Measurements from ENCODE around the gene GTF2F1.

The GTF2F1 gene

DNA sequence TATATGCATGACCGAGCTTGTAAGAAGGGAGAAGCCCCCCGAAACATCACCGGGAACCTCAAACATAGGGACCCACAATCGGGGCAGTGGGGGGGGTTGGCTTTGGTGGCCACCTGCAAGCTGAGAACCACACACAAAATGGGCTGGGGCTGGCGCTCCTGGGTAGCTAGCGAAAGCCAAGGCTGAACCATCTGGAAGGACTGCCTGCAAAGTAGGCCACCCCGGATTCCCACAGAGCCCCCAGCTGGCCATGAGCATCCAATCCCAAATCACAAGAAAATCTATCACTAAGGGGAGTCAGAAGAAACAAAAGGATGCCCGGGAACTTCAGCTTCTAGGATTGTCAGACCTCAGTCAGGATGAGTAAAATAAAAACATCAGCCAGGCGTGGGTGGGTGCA is 14.5 kb downstream of the GTF2F1 start:
- no peak overlapping the region for H3K9ac ChIP-seq (ENCODE audit: low read length)
- H4K20me1 ChIP-seq (ENCODE audit: insufficient read depth, low read length): no peaks in the 10 kb centered on the region

GRCh38 chr19:6378041-6378440 is 14.9 kb downstream of the GTF2F1 start:
- Histone ChIP-seq H3F3A (ENCODE audit: insufficient read depth, low read length) (no peaks in the 10 kb centered on the region), H3K79me2 (ENCODE audit: insufficient read depth, low read length) (no peaks in the 10 kb centered on the region), H3K27me3 (ENCODE audit: insufficient read depth, low read length) (no peaks in the 10 kb centered on the region), H3K4me3 (ENCODE audit: low read depth, low read length, poor library complexity, severe bottlenecking) (no peak overlapping the region), H3K9ac (ENCODE audit: low read length) (no peak overlapping the region), H3K9me3 (ENCODE audit: low read length) (no peaks in the 10 kb centered on the region), H3K9me2 (ENCODE audit: low read depth, low read length) (no peaks in the 10 kb centered on the region), H3K36me3 (ENCODE audit: insufficient read depth, low read length) (peaks cover 42% of the 10 kb centered on the region), H2AFZ (ENCODE audit: low read length) (no peak overlapping the region), H3K4me1 (ENCODE audit: insufficient read depth, low read length, severe bottlenecking) (peaks cover 7% of the 10 kb centered on the region), H3K27ac (ENCODE audit: low read depth, low read length, poor library complexity, severe bottlenecking) (no peak overlapping the region), H4K20me1 (ENCODE audit: insufficient read depth, low read length) (no peaks in the 10 kb centered on the region), H3K4me2 (ENCODE audit: low read length) (no peak overlapping the region)
- TF ChIP-seq, protein P1, sequence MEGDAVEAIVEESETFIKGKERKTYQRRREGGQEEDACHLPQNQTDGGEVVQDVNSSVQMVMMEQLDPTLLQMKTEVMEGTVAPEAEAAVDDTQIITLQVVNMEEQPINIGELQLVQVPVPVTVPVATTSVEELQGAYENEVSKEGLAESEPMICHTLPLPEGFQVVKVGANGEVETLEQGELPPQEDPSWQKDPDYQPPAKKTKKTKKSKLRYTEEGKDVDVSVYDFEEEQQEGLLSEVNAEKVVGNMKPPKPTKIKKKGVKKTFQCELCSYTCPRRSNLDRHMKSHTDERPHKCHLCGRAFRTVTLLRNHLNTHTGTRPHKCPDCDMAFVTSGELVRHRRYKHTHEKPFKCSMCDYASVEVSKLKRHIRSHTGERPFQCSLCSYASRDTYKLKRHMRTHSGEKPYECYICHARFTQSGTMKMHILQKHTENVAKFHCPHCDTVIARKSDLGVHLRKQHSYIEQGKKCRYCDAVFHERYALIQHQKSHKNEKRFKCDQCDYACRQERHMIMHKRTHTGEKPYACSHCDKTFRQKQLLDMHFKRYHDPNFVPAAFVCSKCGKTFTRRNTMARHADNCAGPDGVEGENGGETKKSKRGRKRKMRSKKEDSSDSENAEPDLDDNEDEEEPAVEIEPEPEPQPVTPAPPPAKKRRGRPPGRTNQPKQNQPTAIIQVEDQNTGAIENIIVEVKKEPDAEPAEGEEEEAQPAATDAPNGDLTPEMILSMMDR (IDR thresholded peaks at IDR 0.05; ENCODE audit: low read length): no peak
- TF ChIP-seq EZH2 (IDR thresholded peaks at IDR 0.05; ENCODE audit: borderline replicate concordance, low read length): no peak

More for the DNA sequence above, 14.5 kb downstream of the GTF2F1 start:
- Histone ChIP-seq H3K4me2 (ENCODE audit: low read length) (no peak overlapping the region), H2AFZ (ENCODE audit: low read length) (no peak overlapping the region), H3K27me3 (ENCODE audit: insufficient read depth, low read length) (no peaks in the 10 kb centered on the region), H3K27ac (ENCODE audit: low read depth, low read length, poor library complexity, severe bottlenecking) (no peak overlapping the region), H3K4me1 (ENCODE audit: insufficient read depth, low read length, severe bottlenecking) (peaks cover 7% of the 10 kb centered on the region), H3K79me2 (ENCODE audit: insufficient read depth, low read length) (no peaks in the 10 kb centered on the region), H3K9me2 (ENCODE audit: low read depth, low read length) (no peaks in the 10 kb centered on the region), H3F3A (ENCODE audit: insufficient read depth, low read length) (no peaks in the 10 kb centered on the region), H3K4me3 (ENCODE audit: low read depth, low read length, poor library complexity, severe bottlenecking) (no peak overlapping the region), H3K9me3 (ENCODE audit: low read length) (no peaks in the 10 kb centered on the region), H3K36me3 (ENCODE audit: insufficient read depth, low read length) (peaks cover 46% of the 10 kb centered on the region)
- no peak for TF ChIP-seq EZH2 (IDR thresholded peaks at IDR 0.05; ENCODE audit: borderline replicate concordance, low read length)
- TF ChIP-seq, protein P1 (IDR thresholded peaks at IDR 0.05; ENCODE audit: low read length): no peak

GRCh38 chr19:6376512-6377190 is 16.3 kb downstream of the GTF2F1 start:
- Histone ChIP-seq H2AFZ (ENCODE audit: low read length) (no peak overlapping the region), H3K4me3 (ENCODE audit: low read depth, low read length, poor library complexity, severe bottlenecking) (no peak overlapping the region), H3K9ac (ENCODE audit: low read length) (no peak overlapping the region), H3K27me3 (ENCODE audit: insufficient read depth, low read length) (no peaks in the 10 kb centered on the region), H3F3A (ENCODE audit: insufficient read depth, low read length) (no peaks in the 10 kb centered on the region), H3K4me1 (ENCODE audit: insufficient read depth, low read length, severe bottlenecking) (peaks cover 14% of the 10 kb centered on the region), H3K4me2 (ENCODE audit: low read length) (no peak overlapping the region), H3K27ac (ENCODE audit: low read depth, low read length, poor library complexity, severe bottlenecking) (no peak overlapping the region), H3K9me2 (ENCODE audit: low read depth, low read length) (no peaks in the 10 kb centered on the region), H4K20me1 (ENCODE audit: insufficient read depth, low read length) (no peaks in the 10 kb centered on the region), H3K9me3 (ENCODE audit: low read length) (no peaks in the 10 kb centered on the region), H3K36me3 (ENCODE audit: insufficient read depth, low read length) (peaks cover 36% of the 10 kb centered on the region), H3K79me2 (ENCODE audit: insufficient read depth, low read length) (no peaks in the 10 kb centered on the region)
- TF ChIP-seq EZH2 (IDR thresholded peaks at IDR 0.05; ENCODE audit: borderline replicate concordance, low read length): no peak
- TF ChIP-seq, protein P1 (IDR thresholded peaks at IDR 0.05; ENCODE audit: low read length): no peak

Data from OCI-LY1 (cell line).